NCI-H524 treated with DMSO at 0.1 percent for 48 hours (cell line): ENCODE results near the gene PRKN.
"Not testable (repeated sequence)": the region's sequence is repeated elsewhere in the genome, so short reads cannot be mapped to it uniquely, and the experiment has no call there.

ENCODE experiments used
- DNase-seq: peaks from one replicate; lab custom pipeline; 2025; lab: John Stamatoyannopoulos, UW

PRKN gene

DNA sequence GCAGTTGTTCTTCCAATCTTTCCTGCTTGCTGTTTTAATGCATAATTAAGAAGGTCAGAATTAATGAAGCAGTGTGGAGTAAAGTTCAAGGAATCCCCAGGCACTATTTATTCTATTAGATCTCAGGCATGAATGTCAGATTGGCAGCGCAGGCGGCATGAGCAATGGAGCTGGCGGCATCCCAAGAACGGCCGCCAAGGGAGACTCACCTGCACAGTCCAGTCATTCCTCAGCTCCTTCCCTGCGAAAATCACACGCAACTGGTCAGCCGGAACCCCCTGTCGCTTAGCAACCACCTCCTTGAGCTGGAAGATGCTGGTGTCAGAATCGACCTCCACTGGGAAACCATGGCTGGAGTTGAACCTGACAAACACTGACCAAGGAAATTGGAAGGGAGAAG, 284.5 kb downstream of the PRKN start:
- DNase-seq, result no peak

DNA sequence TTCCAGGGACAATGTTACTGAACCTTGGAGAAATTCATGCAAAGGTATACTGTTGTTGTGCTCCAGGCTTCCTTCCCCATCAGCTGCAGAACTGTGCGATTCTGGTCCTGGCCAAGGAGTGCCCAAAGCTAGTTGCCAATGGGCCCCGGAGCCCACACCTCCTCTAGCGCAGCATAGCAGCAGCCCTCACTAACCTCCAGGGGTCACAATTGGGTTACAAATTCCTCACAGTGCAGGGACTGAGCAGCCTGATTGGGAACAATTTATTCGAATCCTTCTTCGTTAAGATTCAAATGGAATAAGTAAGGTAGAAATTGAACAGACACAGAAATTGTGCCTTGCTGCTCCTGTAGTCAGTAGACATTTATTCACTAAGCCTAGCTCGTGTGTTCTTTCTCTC, 284.9 kb downstream of the PRKN start:
- peak; percentile 49 for DNase-seq

DNA sequence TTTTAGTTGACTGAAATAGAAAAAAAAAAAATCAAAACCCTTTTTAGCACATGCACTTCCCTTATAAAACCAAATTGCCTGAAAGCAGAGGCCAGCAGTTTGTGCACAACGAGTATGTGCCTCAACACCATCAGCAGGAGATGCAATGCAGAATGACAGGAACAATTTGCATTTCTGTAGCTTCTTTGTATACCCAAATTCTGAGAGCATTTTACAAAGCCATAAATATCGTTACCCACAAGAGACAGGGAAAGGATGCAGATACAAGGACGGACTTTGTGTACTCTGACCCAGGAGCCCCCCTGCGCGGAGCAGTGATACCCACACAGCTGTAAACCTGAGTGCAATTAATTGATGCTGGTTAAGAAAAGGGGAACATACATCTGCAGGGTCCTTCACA, 285.6 kb downstream of the PRKN start:
- DNase-seq, result no peak

DNA sequence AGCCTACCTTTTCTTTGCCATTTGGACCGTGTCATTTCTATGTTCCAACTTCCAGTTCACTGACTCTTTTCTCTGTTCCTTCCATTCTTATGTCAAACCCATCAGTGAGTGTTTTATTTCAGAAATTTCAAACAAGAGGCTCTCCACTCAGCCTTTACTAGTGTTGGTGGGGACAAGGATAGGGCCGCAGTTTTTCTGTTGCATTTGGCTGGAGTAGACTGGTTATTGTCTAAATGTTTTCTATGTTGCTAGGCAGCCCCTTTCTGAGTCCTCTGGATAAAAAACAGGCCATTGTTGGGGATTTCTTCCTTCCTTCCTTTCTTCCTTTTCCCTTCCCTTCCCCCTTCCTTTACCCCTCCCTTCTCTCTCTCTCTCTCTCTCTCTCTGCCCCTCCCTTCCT, 288.6 kb downstream of the PRKN start:
- no peak for DNase-seq

DNA sequence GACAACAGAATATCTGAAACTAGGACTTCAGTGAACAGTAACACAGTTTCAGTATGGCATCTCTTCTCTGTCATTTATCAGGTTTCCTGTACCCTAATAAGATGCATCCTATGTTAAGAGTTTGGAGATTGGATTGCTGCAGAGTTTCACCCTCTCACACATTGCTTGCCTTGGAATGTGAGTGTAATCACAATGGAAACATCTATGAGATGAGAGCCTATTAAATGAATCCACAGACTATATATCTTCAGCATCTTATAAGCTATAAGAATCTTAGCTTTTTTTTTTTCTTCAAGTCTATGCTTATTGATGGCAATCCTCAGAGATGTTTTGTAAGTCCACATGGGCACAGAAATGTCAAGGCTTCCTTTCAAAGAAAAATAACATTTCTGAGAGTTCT, 292.5 kb downstream of the PRKN start:
- DNase-seq, result no peak

DNA sequence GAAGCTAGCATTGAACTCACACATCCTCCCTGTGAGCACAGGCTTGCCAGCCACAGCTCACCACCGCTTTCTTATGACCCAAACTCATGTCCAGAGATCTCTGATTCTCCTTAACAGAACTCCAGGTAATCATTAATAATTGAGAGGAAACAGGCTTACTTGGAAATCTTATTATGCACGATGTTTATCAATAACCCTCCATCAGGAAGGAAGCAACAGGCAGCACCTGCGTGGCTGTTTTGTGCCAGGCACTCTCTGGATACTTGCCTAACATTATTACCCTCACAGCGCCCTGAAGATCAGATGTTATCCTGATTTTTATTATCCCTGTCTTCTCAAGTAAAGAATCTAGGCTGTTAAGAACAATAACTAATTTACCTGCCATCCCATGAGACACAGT, 306.6 kb downstream of the PRKN start:
- DNase-seq, result no peak

DNA sequence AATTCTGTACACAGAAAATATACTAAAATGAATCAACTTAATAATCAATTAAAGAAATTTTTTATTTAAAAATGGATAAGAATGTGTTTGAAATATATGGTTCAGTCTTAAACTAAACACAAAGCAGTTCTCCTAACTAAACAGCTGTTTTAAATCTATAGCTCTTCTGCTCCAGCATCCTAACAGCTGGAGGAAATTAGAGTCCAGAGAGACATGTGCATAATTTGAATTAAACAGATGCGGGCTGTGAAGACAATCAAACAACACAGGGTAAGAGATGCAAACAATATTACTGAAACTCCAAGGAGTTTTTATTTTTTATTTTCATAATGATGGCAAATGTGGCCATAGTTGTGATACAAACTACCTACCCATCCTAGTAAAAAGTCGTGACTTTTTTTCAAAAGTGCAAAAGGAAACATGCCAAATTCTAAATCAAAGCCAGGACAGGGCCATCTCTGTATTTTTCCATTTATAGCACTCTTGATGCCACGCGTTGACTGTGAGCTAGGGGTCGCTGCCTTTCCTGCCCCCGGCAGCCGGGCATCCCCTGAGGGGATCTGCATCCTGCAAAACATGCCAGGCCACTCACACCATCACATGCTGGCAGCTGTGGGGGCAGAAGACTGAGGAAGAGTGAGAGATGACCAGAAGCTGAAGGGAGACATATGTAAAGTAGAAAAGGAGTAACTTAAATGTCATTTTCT, 310.6 kb downstream of the PRKN start:
- DNase-seq, result peak; percentile 73

DNA sequence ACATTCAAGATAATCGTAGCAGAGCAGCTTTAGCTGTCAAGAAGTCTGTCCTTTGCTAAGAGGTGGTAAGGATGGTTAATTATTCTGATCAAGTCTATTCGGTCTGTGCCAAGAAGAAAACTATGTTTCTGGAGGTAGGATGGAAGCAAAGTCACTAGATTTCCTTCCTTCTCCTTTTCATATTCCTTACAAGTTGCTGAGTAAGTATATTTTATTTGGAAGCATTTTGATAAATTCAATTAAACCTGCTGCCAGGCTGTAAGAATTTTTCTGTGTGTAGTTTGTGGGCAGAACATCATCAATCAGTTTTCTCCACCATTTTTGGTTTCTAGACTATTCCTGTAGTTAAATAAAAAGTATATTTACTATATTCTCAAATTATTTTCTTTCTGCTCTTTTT, 311.3 kb downstream of the PRKN start:
- DNase-seq, result no peak

DNA sequence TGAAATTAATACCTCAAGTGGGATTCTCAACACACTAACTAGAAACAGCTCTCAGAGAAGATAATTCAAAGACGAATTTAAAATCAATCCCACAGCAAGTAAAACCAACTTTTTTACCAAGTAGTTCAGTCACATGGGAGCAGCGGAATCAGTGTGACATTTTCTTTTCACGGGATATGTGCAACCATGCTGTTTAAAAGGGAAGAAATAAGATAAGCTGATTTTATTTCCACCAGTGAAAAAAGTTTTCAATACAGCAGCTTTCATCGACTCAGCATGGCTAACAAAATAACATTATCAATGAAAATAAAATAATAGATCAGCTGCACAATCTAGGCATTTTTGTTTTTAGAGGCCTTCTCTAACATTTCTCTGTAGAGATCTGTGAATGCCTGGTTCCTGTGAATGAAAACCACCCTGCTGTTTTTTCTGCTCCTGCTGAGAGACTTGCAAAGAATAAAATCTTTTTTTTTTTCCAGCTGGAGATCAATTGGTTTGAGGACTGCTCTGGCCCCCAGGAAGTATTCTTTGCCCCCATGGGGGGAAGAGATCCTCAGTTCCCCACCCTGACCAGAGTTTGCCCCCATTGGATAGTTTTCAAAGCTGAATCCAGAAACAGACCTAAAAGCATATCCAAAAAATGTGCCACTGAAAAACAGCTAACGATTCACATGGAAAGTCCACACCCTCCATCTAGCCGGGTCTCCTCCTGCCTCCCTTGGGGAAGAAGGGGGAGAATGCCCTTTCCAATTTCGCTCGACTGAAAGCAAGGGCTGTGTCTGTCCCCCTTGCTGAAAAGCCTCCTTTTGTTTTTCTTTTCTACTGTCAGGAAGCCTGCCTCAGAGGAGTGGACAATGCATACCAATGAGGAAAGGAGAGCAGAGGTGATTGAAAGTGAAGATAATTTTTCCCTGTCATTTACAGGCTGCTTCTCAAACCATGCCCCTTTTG, 317.6 kb downstream of the PRKN start:
- no peak for DNase-seq

DNA sequence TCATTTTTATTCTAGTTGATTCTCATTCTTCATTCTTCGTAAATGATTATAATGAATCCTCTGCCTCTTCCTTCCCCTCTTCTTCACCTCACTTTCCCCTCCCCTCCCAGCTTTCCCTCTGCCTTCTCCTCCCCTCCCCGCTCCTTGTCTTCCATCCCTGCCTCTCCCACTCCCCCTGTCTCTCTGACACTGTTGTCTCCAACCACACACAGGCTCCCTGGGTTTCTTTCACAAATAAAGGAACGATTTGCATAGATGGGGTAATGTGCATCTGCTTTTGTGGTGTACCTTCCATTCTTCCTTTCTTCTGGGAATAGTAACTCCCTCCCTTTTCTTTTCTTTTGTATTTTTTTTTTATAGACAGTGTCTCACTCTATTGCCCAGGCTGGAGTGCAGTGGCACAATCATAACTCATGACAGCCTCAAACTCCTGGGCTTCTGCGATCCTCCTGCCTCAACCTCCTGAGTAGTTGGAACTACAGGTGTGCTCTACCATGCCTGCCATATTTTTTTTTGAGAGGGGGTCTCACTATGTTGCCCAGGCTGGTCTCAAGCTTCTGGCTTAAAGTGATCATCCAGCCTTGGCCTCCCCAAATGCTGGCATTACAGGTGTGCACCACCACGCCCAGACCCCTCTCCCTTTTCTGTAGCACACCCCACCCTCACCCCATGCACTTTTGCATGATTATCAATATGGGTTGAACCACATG, 318.6 kb downstream of the PRKN start:
- no peak for DNase-seq

DNA sequence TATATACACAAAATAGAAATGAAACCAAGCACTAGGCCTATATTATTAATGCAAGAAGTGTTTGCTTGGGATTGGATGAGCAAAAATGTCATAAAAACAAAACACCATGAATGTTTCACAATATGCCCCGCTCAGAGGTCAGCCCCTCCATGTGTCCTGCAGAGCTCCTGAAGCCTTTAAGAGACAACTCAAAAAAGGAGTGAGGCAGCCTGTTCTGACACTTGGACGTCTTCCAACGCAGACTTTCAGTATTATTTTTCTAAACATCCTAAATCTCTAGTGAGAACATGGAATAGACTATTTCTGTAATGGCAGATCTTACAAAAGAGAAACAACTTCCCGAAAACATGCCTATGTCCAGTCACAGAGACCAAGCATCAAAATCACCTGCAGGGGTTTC, 322.6 kb downstream of the PRKN start:
- DNase-seq, result no peak

DNA sequence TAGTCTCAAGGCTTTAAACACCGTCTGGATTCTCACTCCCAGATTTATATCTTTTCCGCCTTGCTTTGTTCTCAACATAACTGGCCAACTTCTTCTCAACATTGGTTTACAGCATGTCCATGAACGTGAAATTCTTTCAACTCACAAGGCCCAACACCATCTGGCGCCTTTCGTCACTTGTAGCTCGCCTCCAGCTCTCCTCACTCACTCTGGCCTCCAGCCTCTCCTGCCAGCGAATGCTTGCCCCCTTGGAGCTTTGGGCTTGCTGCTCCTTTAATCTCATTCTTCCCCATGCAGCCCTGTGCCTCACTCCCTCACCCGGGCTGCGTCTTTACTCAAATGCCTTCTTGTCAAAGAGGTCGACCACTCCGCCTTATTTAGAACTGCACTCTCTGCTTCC, 324.5 kb downstream of the PRKN start:
- DNase-seq, result no peak

DNA sequence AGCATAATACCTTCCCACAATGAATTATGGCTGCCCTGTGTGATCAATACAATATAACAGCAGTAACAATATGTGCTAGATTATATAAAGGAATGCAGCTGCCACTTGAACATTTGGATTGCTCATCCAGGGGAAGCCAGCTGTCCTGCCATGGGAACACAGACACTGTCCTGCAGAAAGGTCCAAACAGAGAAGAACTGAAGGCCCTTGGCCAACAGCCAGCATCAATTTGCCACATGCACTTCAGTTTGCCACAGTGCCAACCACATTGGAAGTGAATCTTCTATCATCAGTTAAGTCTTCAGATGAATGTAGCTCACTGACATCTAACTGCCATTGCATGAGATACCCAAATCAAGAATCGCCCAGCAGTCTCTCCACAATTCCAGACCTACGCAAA, 332.4 kb downstream of the PRKN start:
- DNase-seq, result no peak

DNA sequence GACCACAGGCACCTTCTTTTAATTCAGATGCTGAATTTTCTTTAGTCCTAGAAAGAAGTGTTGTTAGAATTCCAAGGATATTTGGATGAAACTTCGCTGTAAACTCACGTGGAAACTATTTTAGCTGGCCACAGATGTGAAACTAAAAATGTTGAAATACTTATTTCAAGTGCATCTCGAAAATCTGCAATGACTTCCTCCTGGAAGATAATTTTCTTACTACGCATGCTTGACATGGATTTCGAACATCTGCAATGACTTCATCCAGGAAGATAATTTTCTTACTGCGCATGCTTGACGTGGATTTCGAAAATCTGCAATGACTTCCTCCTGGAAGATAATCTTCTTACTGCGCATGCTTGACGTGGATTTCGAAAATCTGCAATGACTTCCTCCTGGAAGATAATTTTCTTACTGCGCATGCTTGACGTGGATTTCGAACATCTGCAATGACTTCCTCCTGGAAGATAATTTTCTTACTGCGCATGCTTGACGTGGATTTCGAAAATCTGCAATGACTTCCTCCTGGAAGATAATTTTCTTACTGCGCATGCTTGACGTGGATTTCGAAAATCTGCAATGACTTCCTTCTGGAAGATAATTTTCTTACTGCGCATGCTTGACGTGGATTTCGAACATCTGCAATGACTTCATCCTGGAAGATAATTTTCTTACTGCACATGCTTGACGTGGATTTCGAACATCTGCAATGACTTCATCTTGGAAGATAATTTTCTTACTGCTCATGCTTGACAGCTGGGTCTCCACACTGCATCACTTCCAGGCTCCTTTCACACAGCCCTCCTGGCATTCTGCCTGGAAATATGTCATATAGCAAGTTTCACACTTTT, 336.4 kb downstream of the PRKN start:
- not testable (repeated sequence) for DNase-seq

DNA sequence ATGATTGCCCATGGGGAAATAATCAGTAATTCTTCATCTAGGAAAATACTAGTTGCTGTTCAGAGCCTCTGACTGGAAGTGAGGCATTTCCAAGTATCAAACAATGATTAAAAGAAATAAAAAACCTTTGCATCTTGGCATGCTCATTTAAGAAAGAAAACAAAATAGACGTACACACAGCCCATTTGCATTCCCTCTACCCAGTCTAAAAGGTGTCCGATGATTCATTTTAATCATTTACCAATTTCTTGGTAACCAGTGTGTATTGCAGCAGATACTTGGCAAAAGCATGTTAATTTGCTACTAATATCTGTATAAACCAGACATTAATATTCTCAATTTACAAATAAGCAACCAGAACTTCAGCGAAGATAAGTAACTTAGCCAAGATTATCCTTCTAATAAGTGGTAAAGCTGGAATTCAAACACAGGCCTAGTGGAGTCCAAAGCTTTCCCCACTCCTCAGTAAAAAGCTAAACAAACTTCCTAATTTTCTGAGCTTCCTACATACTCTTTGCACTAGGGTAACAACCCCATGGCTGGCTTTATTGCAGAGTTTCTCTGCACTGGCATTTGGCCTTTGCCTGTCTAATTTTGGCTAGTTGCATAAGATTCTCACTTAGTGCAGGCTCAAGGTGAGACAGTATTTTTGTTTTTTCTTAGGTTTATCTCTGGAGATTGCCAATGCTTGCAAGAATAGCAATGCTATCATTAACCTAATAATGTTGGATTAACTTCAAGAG, 338.1 kb downstream of the PRKN start:
- no peak for DNase-seq

DNA sequence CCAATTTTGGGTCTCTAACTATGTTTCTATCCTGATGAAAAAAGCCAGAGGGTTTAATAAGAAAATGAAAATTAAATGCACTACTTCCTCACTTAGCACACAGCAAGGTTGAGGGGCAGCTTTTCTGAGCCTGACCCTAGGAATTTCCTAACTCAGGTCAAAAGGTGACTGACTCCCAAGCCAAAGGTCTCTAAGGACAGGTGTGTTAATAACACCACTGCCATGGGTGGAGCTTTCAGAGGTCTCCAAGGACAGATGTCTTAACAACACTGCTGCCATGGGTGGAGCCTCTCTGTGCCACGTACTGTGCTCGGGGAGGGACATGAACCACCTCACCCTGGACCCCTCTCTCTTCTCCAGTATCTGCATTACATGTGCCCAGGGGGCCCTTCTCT, 339.2 kb downstream of the PRKN start:
- no peak for DNase-seq

DNA sequence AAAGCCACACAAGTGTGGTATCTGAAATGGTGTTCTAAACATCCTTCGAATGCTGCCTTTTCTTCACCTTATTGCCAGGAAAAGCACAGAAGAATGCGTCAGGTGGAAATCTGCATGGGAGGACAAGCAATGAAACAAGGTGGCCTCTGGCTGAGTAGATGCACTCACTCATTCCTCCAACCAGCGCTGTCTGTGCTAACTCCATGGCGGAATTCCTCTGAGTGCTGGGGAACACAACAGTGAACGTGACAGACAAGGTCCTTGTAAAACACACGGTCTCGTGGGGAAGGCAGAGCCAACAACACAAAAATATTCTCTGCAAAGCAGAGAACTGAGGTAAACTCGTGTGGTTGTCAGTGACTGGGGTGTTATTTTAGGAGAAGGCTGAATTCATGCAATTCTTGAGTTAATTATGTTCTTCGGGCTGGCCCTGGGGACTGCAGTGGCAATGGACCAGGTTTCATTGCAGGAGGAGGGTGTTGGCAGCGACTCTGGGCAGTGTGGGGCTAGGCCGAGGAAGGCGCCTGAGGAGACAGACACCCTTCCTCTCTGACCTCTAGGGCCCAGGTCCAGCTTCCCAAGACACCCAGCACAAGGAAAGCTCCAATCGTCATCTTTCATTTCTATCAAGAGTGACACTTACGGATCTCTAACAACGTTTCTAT, 339.7 kb downstream of the PRKN start:
- DNase-seq, result no peak

DNA sequence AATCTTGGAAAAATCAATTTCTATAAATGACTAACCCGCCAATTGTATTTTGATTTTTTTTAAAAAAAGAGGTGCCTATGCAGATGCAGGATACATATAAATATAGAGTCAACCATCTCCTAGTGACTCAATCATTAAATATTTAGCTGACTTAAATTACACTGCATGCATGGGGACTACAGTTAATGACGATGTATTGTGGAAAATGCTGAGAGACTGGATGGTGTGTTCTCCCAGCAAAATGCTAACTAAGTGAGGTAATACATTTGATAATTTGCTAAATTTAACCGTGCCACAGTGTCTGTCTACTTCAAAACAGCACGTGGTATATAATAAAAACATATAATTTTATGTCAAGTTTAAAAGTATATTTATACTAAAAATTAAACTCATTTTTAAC, 341.6 kb downstream of the PRKN start:
- DNase-seq, result no peak

DNA sequence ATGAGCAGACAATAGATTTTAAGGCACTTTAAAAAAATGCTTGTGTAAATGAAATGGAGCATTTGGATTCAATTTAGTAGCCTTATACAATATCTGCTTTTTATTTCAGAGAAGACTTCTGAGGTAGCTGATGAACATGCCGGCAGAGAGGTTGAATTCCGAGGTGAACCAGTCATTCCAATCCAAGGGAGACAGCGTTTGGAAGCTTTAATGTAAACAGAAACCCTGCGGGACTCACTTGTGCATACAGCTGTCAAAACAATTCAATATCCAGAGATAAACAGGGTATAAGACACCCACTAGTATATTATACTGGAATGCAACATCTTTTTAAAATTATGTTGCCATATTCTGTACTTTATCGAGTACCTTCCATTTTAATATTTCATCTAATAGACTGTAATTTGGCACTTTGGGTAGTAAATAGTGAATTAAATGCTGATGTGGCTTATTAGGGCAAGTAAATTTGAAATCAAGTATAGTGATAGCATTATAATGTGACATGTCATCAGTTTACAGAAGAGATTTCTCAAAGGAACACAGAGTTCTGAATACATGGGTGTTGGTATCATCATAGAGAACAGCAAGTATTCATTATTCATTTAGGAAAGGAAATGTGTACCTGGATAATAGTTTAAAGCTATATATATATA, 347.7 kb downstream of the PRKN start:
- no peak for DNase-seq

DNA sequence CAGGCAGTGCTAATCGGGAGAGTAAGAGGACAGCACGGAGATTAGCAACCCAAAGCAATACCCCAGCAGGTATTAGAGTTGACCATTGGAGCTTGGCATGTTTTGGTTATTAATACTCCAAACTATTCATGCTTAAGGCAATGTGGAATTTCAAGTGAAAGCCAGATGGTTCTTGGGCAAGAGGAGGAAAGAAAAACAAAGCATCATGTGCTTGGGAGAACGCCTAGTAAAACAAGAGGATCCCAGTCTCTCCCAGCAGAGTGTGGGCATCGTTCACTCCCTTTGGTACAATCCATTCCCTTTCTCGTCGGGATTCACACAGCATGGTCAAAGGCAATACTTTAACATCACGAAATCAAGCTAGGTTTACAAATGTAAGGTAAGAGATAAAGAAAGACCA, 349.8 kb downstream of the PRKN start:
- no peak for DNase-seq
